ENCODE results near the gene ROBO1.

DNA sequence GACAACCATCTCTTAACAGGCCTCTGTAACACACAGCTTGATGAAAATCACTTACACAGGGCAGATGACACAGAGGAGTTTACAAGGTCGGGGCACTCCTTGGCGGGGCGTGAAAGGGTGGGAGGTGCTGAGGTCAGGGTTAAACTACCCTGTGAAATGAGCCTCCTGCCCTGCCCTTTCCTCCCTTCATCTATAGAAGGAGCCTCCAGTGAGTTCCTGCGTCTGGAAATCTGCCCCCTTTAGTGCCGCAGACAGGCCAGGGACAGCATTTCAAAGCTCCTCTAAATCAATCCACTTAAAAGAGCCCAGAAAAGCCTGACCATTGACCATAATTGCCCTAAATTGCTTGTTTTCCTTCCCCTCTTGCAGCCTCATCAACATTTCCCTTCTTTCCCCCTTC is 1.9 kb downstream of the ROBO1 start:
- TF ChIP-seq, protein P1, sequence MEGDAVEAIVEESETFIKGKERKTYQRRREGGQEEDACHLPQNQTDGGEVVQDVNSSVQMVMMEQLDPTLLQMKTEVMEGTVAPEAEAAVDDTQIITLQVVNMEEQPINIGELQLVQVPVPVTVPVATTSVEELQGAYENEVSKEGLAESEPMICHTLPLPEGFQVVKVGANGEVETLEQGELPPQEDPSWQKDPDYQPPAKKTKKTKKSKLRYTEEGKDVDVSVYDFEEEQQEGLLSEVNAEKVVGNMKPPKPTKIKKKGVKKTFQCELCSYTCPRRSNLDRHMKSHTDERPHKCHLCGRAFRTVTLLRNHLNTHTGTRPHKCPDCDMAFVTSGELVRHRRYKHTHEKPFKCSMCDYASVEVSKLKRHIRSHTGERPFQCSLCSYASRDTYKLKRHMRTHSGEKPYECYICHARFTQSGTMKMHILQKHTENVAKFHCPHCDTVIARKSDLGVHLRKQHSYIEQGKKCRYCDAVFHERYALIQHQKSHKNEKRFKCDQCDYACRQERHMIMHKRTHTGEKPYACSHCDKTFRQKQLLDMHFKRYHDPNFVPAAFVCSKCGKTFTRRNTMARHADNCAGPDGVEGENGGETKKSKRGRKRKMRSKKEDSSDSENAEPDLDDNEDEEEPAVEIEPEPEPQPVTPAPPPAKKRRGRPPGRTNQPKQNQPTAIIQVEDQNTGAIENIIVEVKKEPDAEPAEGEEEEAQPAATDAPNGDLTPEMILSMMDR (conservative IDR thresholded peaks at IDR 0.05), result no peak
- no peak for TF ChIP-seq ZFX (IDR thresholded peaks at IDR 0.05)
